GM12878 (cell line): ENCODE measurements around the gene CDC123. TPM values are rescaled to one million over a fixed set of nuclear protein-coding genes. Genes with fewer than 3 reads are reported as not detected.

ENCODE experiments used
- ATAC-seq: fragments of 200-7000 bp; cut with Tn5 transposase; 3 replicates; pipeline ENCODE4 v1.9.1; 2020; ENCODE audit warnings: mild to moderate bottlenecking, moderate library complexity
- BruUV-seq: library from RNA; stranded (reverse); fragments of 400-500 nt; replicated peaks from 2 replicates; lab custom pipeline; 2021; lab: Mats Ljungman, UMichigan
- CTCF ChIA-PET: fragments of 300-600 bp; sonication (Branson Sonifier 250); formaldehyde crosslinking; extraction: SDS; loops from one replicate; lab custom pipeline; 2021; ENCODE audit warnings: inconsistent platforms; lab: Yijun Ruan, JAX
- POLR2A ChIA-PET: fragments of 350-600 bp; formaldehyde crosslinking; extraction: SDS; loops from one replicate; lab custom pipeline; 2021; ENCODE audit warnings: inconsistent platforms; lab: Charles Lee
- RAD21 ChIA-PET: fragments of 300-600 bp; sonication (Branson Sonifier 250); formaldehyde crosslinking; loops from one replicate; lab custom pipeline; 2023; ENCODE audit warnings: antibody characterized with exemption; ENCODE audit not compliant: unreplicated experiment; lab: Charles Lee
- SMC1A ChIA-PET: fragments of 300-600 bp; sonication (Branson Sonifier 250); formaldehyde crosslinking; loops from one replicate; lab custom pipeline; 2023; ENCODE audit not compliant: unreplicated experiment, uncharacterized antibody; lab: Charles Lee
- DNase-seq: peaks from one replicate; pipeline ENCODE4 v3.0.0-alpha.2; 2011; ENCODE audit warnings: low read depth, low spot score
- FAIRE-seq: peaks from 3 replicates; lab custom pipeline; 2011; peaks lifted over from hg19 to GRCh38; lab: Jason Lieb, UNC
- H2AFZ ChIP-seq: 2 replicates; pipeline ENCODE4 v1.6.0; 2011; ENCODE audit warnings: low read depth, low read length, control low read depth; ENCODE audit not compliant: control insufficient read depth
- H3K27ac ChIP-seq: 2 replicates; pipeline ENCODE4 v1.5.1; 2011; ENCODE audit warnings: control low read depth; ENCODE audit not compliant: control insufficient read depth, insufficient read depth
- H3K27me3 ChIP-seq, 2 experiments: replicated peaks in 1 of 2; 2 replicates each; pipeline versions ENCODE4 v1.6.0 to v1.6.1; 2011; ENCODE audit warnings: low read length in 1 of 2; ENCODE audit not compliant: control insufficient read depth in 2 of 2, insufficient read depth in 2 of 2
- H3K36me3 ChIP-seq, 2 experiments: 2 replicates each; pipeline ENCODE4 v1.5.1; 2011; ENCODE audit warnings: low read length in 1 of 2; ENCODE audit not compliant: control insufficient read depth in 2 of 2, insufficient read depth in 2 of 2
- H3K4me1 ChIP-seq: 2 replicates; pipeline ENCODE4 v1.6.1; 2011; ENCODE audit warnings: mild to moderate bottlenecking, low read length, moderate library complexity, mixed read lengths; ENCODE audit not compliant: control insufficient read depth, insufficient read depth
- H3K4me2 ChIP-seq: 2 replicates; pipeline ENCODE4 v1.6.0; 2011; ENCODE audit warnings: control low read depth; ENCODE audit not compliant: control insufficient read depth, insufficient read depth
- H3K4me3 ChIP-seq: fragments of 200-600 bp; sonication (generic); 2 replicates; pipeline ENCODE4 v1.5.1; 2016
- H3K79me2 ChIP-seq: 2 replicates; pipeline ENCODE4 v1.6.0; 2011; ENCODE audit warnings: low read length; ENCODE audit not compliant: control insufficient read depth, insufficient read depth
- H3K9ac ChIP-seq: 2 replicates; pipeline ENCODE4 v1.8.0; 2011; ENCODE audit warnings: low read length, control low read depth, mixed read lengths; ENCODE audit not compliant: control insufficient read depth, insufficient read depth
- H3K9me3 ChIP-seq: replicated peaks from 3 replicates; pipeline ENCODE4 v1.5.1; 2011; ENCODE audit warnings: mild to moderate bottlenecking, low read length; ENCODE audit not compliant: control insufficient read depth, insufficient read depth
- H4K20me1 ChIP-seq: 2 replicates; pipeline ENCODE4 v1.6.0; 2011; ENCODE audit not compliant: control insufficient read depth, insufficient read depth
- CHD2 ChIP-seq: IDR thresholded peaks from 2 replicates; pipeline ENCODE4 v1.6.1; 2011; ENCODE audit warnings: low read depth, low read length, improper control_type of control experiment, borderline replicate concordance
- KDM1A ChIP-seq: fragments of 200-600 bp; sonication (generic); IDR thresholded peaks from 2 replicates; pipeline ENCODE4 v1.6.1; 2016; ENCODE audit warnings: borderline replicate concordance
- MEF2B ChIP-seq: fragments of 450-650 bp; IDR thresholded peaks from 2 replicates; pipeline ENCODE4 v1.6.1; 2018; ENCODE audit warnings: mild to moderate bottlenecking, moderate library complexity; ENCODE audit not compliant: partially characterized antibody, poor library complexity, severe bottlenecking
- MYC ChIP-seq: IDR thresholded peaks from 2 replicates; pipeline ENCODE4 v1.6.1; 2011; ENCODE audit warnings: mild to moderate bottlenecking, low read length, moderate library complexity, inconsistent platforms; ENCODE audit not compliant: insufficient read depth, insufficient replicate concordance, insufficient read length, severe bottlenecking
- RFX5 ChIP-seq: IDR thresholded peaks from 2 replicates; pipeline ENCODE4 v1.6.1; 2011; ENCODE audit warnings: low read depth, low read length, improper control_type of control experiment
- TCF3 ChIP-seq: IDR thresholded peaks from 2 replicates; pipeline ENCODE4 v1.6.1; 2012; ENCODE audit warnings: low read depth, mild to moderate bottlenecking, low read length, borderline replicate concordance; ENCODE audit not compliant: insufficient read depth
- USF1 ChIP-seq: IDR thresholded peaks from 2 replicates; pipeline ENCODE4 v1.6.1; 2011; ENCODE audit warnings: borderline replicate concordance, low read depth, mild to moderate bottlenecking, moderate library complexity, mixed read lengths, low read length; ENCODE audit not compliant: insufficient read depth; ENCODE audit errors: extremely low read length
- ZSCAN29 ChIP-seq: fragments of 450-650 bp; IDR thresholded peaks from 2 replicates; pipeline ENCODE4 v1.6.1; 2017; ENCODE audit warnings: mild to moderate bottlenecking, moderate library complexity
- WGBS: methylation state at CpG from one replicate; pipeline ENCODE4 v1.1.6; 2016; ENCODE audit warnings: low lambda C conversion rate; ENCODE audit not compliant: insufficient replicate concordance, insufficient coverage; ENCODE audit errors: missing lambda C conversion rate; 5-methylcytosine and 5-hydroxymethylcytosine counted together
- in situ Hi-C: fragments of 300-500 bp; cut with MboI; formaldehyde crosslinking; loops from 9 replicates; pipeline ENCODE4 v1.14.3; 2018; ENCODE audit warnings: mixed read lengths
- intact Hi-C: fragments of 100-400 bp; cut with micrococcal nuclease; formaldehyde crosslinking; loops from one replicate; pipeline ENCODE4 v1.14.2; 2022; ENCODE audit not compliant: unreplicated experiment
- polyA plus RNA-seq, 11 experiments: library from polyadenylated mRNA; depleted of rRNA in 4 of 11; unstranded in 6 of 11; stranded (reverse) in 5 of 11; fragments of >200 nt; fragmentation: Nextera tagmentation in 4 of 11; fragmentation: Illumina TruSeq in 1 of 11; extraction: Ambion mirVana in 4 of 11; extraction: Trizol in 1 of 11; gene quantifications; 1 replicate in 1 of 11; 2 replicates in 10 of 11; pipeline versions ENCODE4 v1.2.1 to v1.2.3, GENCODE V29; 2011 to 2016; ENCODE audit warnings: inconsistent platforms in 2 of 11, missing spikeins in 2 of 11, low read depth in 1 of 11
- total RNA-seq, 4 experiments: library from RNA; depleted of rRNA in 3 of 4; stranded (reverse); fragments of >200 nt in 3 of 4; fragmentation: Illumina TruSeq in 1 of 4; extraction: Trizol in 1 of 4; gene quantifications; 2 replicates each; pipeline versions ENCODE4 v1.2.1 to v1.2.3, GENCODE V29; 2013 to 2021

Gene CDC123
- total and polyA plus RNA-seq, 10 of the 15 experiments (the other 5 are each of a cell fraction or from before 2014, with no cell fraction given): 128 to 360 (median 209) TPM

GRCh38 chr10:12238821-12239220, 42.8 kb downstream of the CDC123 start:
- ChIA-PET SMC1A (interaction anchor here (0.6 kb wide), 1 partner anchor 26 kb away, joined by 3 read pairs; no protein-coding TSS in a partner anchor), RAD21 (interaction anchor here (0.7 to 1.8 kb wide), 4 partner anchors 23 to 1361 kb away, joined by 3 to 12 read pairs (median 3); no protein-coding TSS in a partner anchor), CTCF (no interaction called here), POLR2A (no interaction called here)
- 100% methylated on average over 8 of the region's 8 CpGs for WGBS
- H3K9ac ChIP-seq: no peak overlapping the region
- in situ Hi-C loops: no loop called here
- peaks cover 28% of the 10 kb centered on the region for H3K4me1 ChIP-seq
- H2AFZ ChIP-seq: no peak overlapping the region
- H4K20me1 ChIP-seq: no peaks in the 10 kb centered on the region
- intact Hi-C loops: no loop called here
- H3K36me3 ChIP-seq: peaks cover 8 to 28% of the 10 kb centered on the region in 2 experiments
- FAIRE-seq: no peak
- peaks cover 5% of the 10 kb centered on the region for H3K79me2 ChIP-seq
- H3K27me3 ChIP-seq: no peaks in the 10 kb centered on the region
- no peak overlapping the region for H3K4me2 ChIP-seq
- no peak for DNase-seq
- H3K4me3 ChIP-seq: no peak overlapping the region
- no TSS peak for BruUV-seq
- H3K9me3 ChIP-seq: no peaks in the 10 kb centered on the region
- TF ChIP-seq TCF3: no peak
- no peak for TF ChIP-seq CHD2
- TF ChIP-seq MYC: no peak
- TF ChIP-seq RFX5: no peak
- TF ChIP-seq ZSCAN29: no peak
- no peak for TF ChIP-seq KDM1A
- TF ChIP-seq USF1: no peak
- TF ChIP-seq MEF2B: no peak
- no peak overlapping the region for H3K27ac ChIP-seq
- ATAC-seq: no peak
